ENCODE measurements around the gene DPP7.
"Not testable (repeated sequence)": the region's sequence is repeated elsewhere in the genome, so short reads cannot be mapped to it uniquely, and the experiment has no call there.

Gene DPP7

GRCh38 chr9:137147793-137148160, 33.2 kb upstream of the DPP7 start:
- no peak for DNase-seq

GRCh38 chr9:137147091-137147792, 32.7 kb upstream of the DPP7 start:
- no peak for DNase-seq

GRCh38 chr9:137146527-137146918, 32.0 kb upstream of the DPP7 start:
- no peak for DNase-seq

GRCh38 chr9:137145731-137146526, 31.4 kb upstream of the DPP7 start:
- DNase-seq, result no peak

- no peak for DNase-seq
Measured at GRCh38 chr9:137143459-137143858, 28.9 kb upstream of the DPP7 start.

GRCh38 chr9:137141976-137142936, 27.7 kb upstream of the DPP7 start:
- DNase-seq, result no peak

- no peak for DNase-seq
Measured at GRCh38 chr9:137141050-137141810, 26.7 kb upstream of the DPP7 start.

GRCh38 chr9:137140151-137141012, 25.8 kb upstream of the DPP7 start:
- no peak for DNase-seq

GRCh38 chr9:137139468-137140150, 25.1 kb upstream of the DPP7 start:
- DNase-seq, result no peak

- no peak for DNase-seq
Measured at GRCh38 chr9:137138722-137139467, 24.4 kb upstream of the DPP7 start, which contains the start of gene GRIN1. Gene GRIN1 (plus strand): TSS chr9:137139154. CDS start chr9:137139487, 333 bp downstream.

GRCh38 chr9:137138058-137138721, 23.7 kb upstream of the DPP7 start:
- DNase-seq, result no peak

GRCh38 chr9:137136881-137137607, 22.5 kb upstream of the DPP7 start:
- DNase-seq, result no peak

GRCh38 chr9:137136261-137136880, 21.8 kb upstream of the DPP7 start:
- DNase-seq, result no peak

GRCh38 chr9:137135154-137135553, 20.6 kb upstream of the DPP7 start:
- not testable (repeated sequence) for DNase-seq

GRCh38 chr9:137134191-137134590, 19.7 kb upstream of the DPP7 start:
- no peak for DNase-seq

GRCh38 chr9:137130176-137130755, 15.7 kb upstream of the DPP7 start:
- DNase-seq, result no peak

GRCh38 chr9:137129456-137130175, 15.1 kb upstream of the DPP7 start:
- peak; percentile 93 for DNase-seq
